Right atrium auricular region (tissue), 2 donors: Measurements from ENCODE around the gene SNTN. TPM values are rescaled to one million over a fixed set of nuclear protein-coding genes. Genes with fewer than 3 reads are reported as not detected.

Experiments used
- DNase-seq: peaks from one replicate; pipeline ENCODE4 v3.0.0-alpha.2; 2019; ENCODE audit warnings: low spot score
- H3K27ac ChIP-seq, 2 donors: fragments of 200-600 bp; sonication (generic); 1 replicate in 1 of 2; 2 replicates in 1 of 2; pipeline ENCODE4 v1.5.1; 2016 to 2019
- H3K27me3 ChIP-seq, 2 donors: fragments of 200-600 bp; sonication (generic); one replicate each; pipeline versions ENCODE4 v1.5.1 to v1.6.0; 2017 to 2019
- H3K36me3 ChIP-seq: fragments of 200-600 bp; sonication (generic); one replicate; pipeline ENCODE4 v1.5.1; 2016
- H3K4me1 ChIP-seq, 2 donors: fragments of 200-600 bp; sonication (generic); one replicate each; pipeline versions ENCODE4 v1.5.1 to v1.6.0; 2017 to 2019
- H3K4me3 ChIP-seq, 2 donors: fragments of 200-600 bp; sonication (generic); 1 replicate in 1 of 2; 2 replicates in 1 of 2; pipeline ENCODE4 v1.5.1; 2017 to 2019; ENCODE audit warnings: mild to moderate bottlenecking in 1 of 2, moderate library complexity in 1 of 2
- H3K9me3 ChIP-seq, 2 donors: fragments of 200-600 bp; sonication (generic); one replicate each; pipeline ENCODE4 v1.5.1; 2019
- CTCF ChIP-seq, 2 donors: fragments of 200-600 bp; sonication (generic); IDR thresholded peaks; one replicate each; pipeline ENCODE4 v1.5.1; 2019; ENCODE audit warnings: antibody characterized with exemption in 2 of 2
- total RNA-seq, 2 donors: library from RNA; depleted of rRNA; stranded (reverse); fragments of >200 nt; gene quantifications; one replicate each; pipeline ENCODE4 v1.1.0, GENCODE V29; 2016

Gene SNTN
- total RNA-seq, 2 donors from 2014 or later = not detected

GRCh38 chr3:63693351-63693750 lies 40.9 kb downstream of the SNTN start:
- no peak overlapping the region for H3K4me3 ChIP-seq
- no peaks in the 10 kb centered on the region for H3K27me3 ChIP-seq
- no peaks in the 10 kb centered on the region for H3K4me1 ChIP-seq
- DNase-seq = no peak
- H3K36me3 ChIP-seq = no peaks in the 10 kb centered on the region
- TF ChIP-seq CTCF (IDR thresholded peaks at IDR 0.05) = no peak
- H3K9me3 ChIP-seq = peaks cover 0 to 12% of the 10 kb centered on the region in 2 donors
- H3K27ac ChIP-seq = no peak overlapping the region

- no peak for TF ChIP-seq CTCF (IDR thresholded peaks at IDR 0.05)
- no peaks in the 10 kb centered on the region for H3K9me3 ChIP-seq
- no peak for DNase-seq
- no peak overlapping the region for H3K4me3 ChIP-seq
- H3K27me3 ChIP-seq = no peaks in the 10 kb centered on the region
- H3K27ac ChIP-seq = no peak overlapping the region
- no peaks in the 10 kb centered on the region for H3K4me1 ChIP-seq
- H3K36me3 ChIP-seq = no peaks in the 10 kb centered on the region
Observed at GRCh38 chr3:63705092-63705645, 52.7 kb downstream of the SNTN start.

- TF ChIP-seq CTCF (IDR thresholded peaks at IDR 0.05) = no peak
- no peak for DNase-seq
- no peaks in the 10 kb centered on the region for H3K9me3 ChIP-seq
- H3K4me3 ChIP-seq = no peak overlapping the region
- no peak overlapping the region for H3K27ac ChIP-seq
- no peaks in the 10 kb centered on the region for H3K36me3 ChIP-seq
- H3K27me3 ChIP-seq = no peaks in the 10 kb centered on the region
- H3K4me1 ChIP-seq = no peaks in the 10 kb centered on the region
Observed at GRCh38 chr3:63706321-63707085, 54.0 kb downstream of the SNTN start.

GRCh38 chr3:63707731-63708130 lies 55.3 kb downstream of the SNTN start:
- Histone ChIP-seq H3K4me1 (no peaks in the 10 kb centered on the region), H3K9me3 (no peaks in the 10 kb centered on the region), H3K27me3 (no peaks in the 10 kb centered on the region), H3K4me3 (no peak overlapping the region), H3K27ac (no peak overlapping the region), H3K36me3 (no peaks in the 10 kb centered on the region)
- no peak for TF ChIP-seq CTCF (IDR thresholded peaks at IDR 0.05)
- DNase-seq = no peak

GRCh38 chr3:63709576-63709975 lies 57.1 kb downstream of the SNTN start:
- H3K4me1 ChIP-seq = no peaks in the 10 kb centered on the region
- H3K9me3 ChIP-seq = no peaks in the 10 kb centered on the region
- no peaks in the 10 kb centered on the region for H3K27me3 ChIP-seq
- DNase-seq = no peak
- H3K27ac ChIP-seq = no peak overlapping the region
- TF ChIP-seq CTCF (IDR thresholded peaks at IDR 0.05) = no peak
- H3K36me3 ChIP-seq = no peaks in the 10 kb centered on the region
- no peak overlapping the region for H3K4me3 ChIP-seq

Other genes starting within 250 kb of the SNTN start
- gene C3orf49, start 166.6 kb downstream of the SNTN start, total RNA-seq = not detected
- gene THOC7, start 211.1 kb downstream of the SNTN start, total RNA-seq = 10 to 100 TPM; 55.1 to 63.6 TPM
- gene ATXN7, start 211.2 kb downstream of the SNTN start, total RNA-seq = 10 to 100 TPM; 13.9 to 15.5 TPM